K562 (cell line): ENCODE data around the gene PCED1B.

ENCODE experiments used
- NRF1 ChIP-seq, 2 experiments: fragments of 450-650 bp; IDR thresholded peaks in 1 of 2; conservative IDR thresholded peaks in 1 of 2; 2 replicates each; pipeline ENCODE4 v1.6.1; 2014; ENCODE audit warnings: mild to moderate bottlenecking in 2 of 2
- POLR2AphosphoS5 ChIP-seq: IDR thresholded peaks from 2 replicates; pipeline ENCODE4 v1.6.1; 2011; ENCODE audit warnings: mild to moderate bottlenecking, low read depth, low read length, moderate library complexity; ENCODE audit not compliant: control insufficient read depth, insufficient read depth
- SIN3A ChIP-seq, 2 experiments: fragments of 150-350 bp in 1 of 2; IDR thresholded peaks; 2 replicates each; pipeline ENCODE4 v1.6.1; 2011 to 2016; ENCODE audit warnings: borderline replicate concordance in 2 of 2, low read depth in 2 of 2, low read length in 2 of 2, mild to moderate bottlenecking in 2 of 2, moderate library complexity in 2 of 2; ENCODE audit not compliant: control insufficient read depth in 1 of 2

DNA sequence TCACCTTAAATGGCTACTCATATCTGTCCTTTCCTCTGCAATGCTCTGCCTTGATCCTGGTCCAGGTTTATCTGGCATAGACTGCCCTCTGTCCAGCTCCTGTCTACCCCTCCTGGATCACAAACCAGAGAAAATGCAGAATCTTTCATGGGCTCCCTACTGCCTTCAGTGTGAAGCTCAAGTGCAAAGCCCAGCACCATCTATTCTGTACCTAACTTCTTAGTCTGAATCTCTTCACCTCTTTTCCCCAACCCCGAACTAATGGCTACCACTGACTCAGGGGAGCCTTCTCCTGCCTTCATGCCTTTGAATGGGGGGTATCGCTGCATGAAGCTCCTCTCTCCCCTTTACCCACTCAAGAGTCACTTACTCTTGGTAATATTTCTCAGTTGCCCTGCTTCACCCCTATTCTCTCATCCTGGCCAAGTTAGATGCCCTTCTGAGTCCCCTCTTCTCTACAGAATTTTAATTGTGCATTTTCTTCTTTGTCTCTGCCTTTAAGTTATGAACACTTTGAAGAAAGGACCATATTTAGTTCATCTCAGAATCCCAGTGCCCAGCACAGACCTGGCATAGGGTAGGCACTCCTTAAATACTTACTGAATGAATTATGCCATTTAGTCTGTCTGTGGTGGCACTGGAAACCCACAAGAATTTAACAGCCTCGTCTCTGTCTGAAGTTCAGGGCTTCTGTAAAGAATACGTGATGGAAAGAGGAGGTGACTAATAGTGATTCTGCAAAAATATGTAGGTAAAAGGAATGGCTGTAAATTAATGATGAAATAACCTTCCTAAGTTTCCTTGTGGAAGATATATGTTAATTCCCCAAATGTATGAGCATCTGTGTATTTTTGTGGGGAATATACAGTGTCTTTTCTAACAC, 191.6 kb downstream of the PCED1B start:
- TF ChIP-seq NRF1 (conservative IDR thresholded peaks at IDR 0.05 in 1 of 2, IDR thresholded peaks at IDR 0.05 in 1 of 2) (no peak), POLR2AphosphoS5 (no peak), SIN3A (IDR thresholded peaks at IDR 0.05; ENCODE audit: borderline replicate concordance in 2 of 2, control insufficient read depth in 1 of 2, low read depth in 2 of 2, low read length in 2 of 2) (no peak)
